Measurements from ENCODE around the gene COX19.

- TF ChIP-seq CTCF (IDR thresholded peaks at IDR 0.05; ENCODE audit: low read depth, low read length) (no peak), EZH2phosphoT487 (IDR thresholded peaks at IDR 0.05; ENCODE audit: low read depth) (no peak)
Measured at GRCh38 chr7:916291-916941, 58.9 kb downstream of the COX19 start.

Data from OCI-LY3 (cell line).